HepG2 (cell line): ENCODE measurements around the gene TBXA2R. TPM values are rescaled to one million over a fixed set of nuclear protein-coding genes. Genes with fewer than 3 reads are reported as not detected.

Source experiments
- ATAC-seq: fragments of 200-7000 bp; cut with Tn5 transposase; 3 replicates; pipeline ENCODE4 v1.9.1; 2020; ENCODE audit warnings: mild to moderate bottlenecking, moderate library complexity
- BruUV-seq: library from RNA; stranded (reverse); fragments of 400-500 nt; replicated peaks from 2 replicates; lab custom pipeline; 2021; lab: Mats Ljungman, UMichigan
- CTCF ChIA-PET: fragments of 300-600 bp; formaldehyde crosslinking; extraction: SDS; loops from one replicate; lab custom pipeline; 2021; ENCODE audit warnings: low total read pairs, inconsistent platforms, low intra/inter-chr PET ratio; lab: Yijun Ruan, JAX
- POLR2A ChIA-PET: fragments of 350-600 bp; sonication (Branson Sonifier 250); formaldehyde crosslinking; loops from one replicate; lab custom pipeline; 2020; ENCODE audit warnings: antibody characterized with exemption, inconsistent platforms; lab: Yijun Ruan, JAX
- DNase-seq: peaks from one replicate; pipeline ENCODE4 v3.0.0-alpha.2; 2015; ENCODE audit warnings: low spot score
- FAIRE-seq: peaks from 3 replicates; lab custom pipeline; 2011; peaks lifted over from hg19 to GRCh38; lab: Jason Lieb, UNC
- H2AFZ ChIP-seq: one replicate; pipeline ENCODE4 v1.6.1; 2011; ENCODE audit warnings: low read length, inconsistent platforms
- H3K27ac ChIP-seq: fragments of 300-600 bp; 3 replicates; pipeline ENCODE4 v1.8.0; 2011; ENCODE audit warnings: mixed run types, mild to moderate bottlenecking, mixed read lengths, low read length, inconsistent platforms; ENCODE audit not compliant: insufficient read depth; ENCODE audit errors: extremely low read length
- H3K27me3 ChIP-seq, 2 experiments: fragments of 200-600 bp in 1 of 2; 2 replicates in 1 of 2; 3 replicates in 1 of 2; pipeline versions ENCODE4 v1.6.0 to v1.8.0; 2011; ENCODE audit warnings: low read length in 2 of 2, mild to moderate bottlenecking in 2 of 2, moderate library complexity in 2 of 2, inconsistent platforms in 1 of 2; ENCODE audit not compliant: insufficient read depth in 2 of 2, control insufficient read depth in 1 of 2
- H3K36me3 ChIP-seq, 2 experiments: fragments of 200-600 bp in 1 of 2; replicated peaks in 1 of 2; 2 replicates in 1 of 2; 3 replicates in 1 of 2; pipeline versions ENCODE4 v1.5.1 to v1.8.0; 2011; ENCODE audit warnings: low read length in 2 of 2, inconsistent platforms in 1 of 2; ENCODE audit not compliant: insufficient read depth in 2 of 2, control insufficient read depth in 1 of 2
- H3K4me1 ChIP-seq: 2 replicates; pipeline ENCODE4 v1.5.1; 2012; ENCODE audit warnings: low read length, inconsistent platforms; ENCODE audit not compliant: insufficient read depth
- H3K4me2 ChIP-seq: 2 replicates; pipeline ENCODE4 v1.6.0; 2011; ENCODE audit warnings: low read depth, low read length, inconsistent platforms
- H3K4me3 ChIP-seq, 3 experiments: fragments of 200-600 bp in 1 of 3; sonication (generic), shearing (Covaris generic) in 1 of 3; replicated peaks in 1 of 3; 2 replicates each; pipeline ENCODE4 v1.5.1; 2011 to 2016; ENCODE audit warnings: low read length in 3 of 3, inconsistent platforms in 2 of 3, low read depth in 2 of 3, mild to moderate bottlenecking in 2 of 3, control low read depth in 1 of 3, mixed read lengths in 1 of 3; ENCODE audit not compliant: insufficient read depth in 1 of 3
- H3K79me2 ChIP-seq: one replicate; pipeline ENCODE4 v1.6.1; 2011; ENCODE audit warnings: low read length, inconsistent platforms; ENCODE audit not compliant: insufficient read depth
- H3K9ac ChIP-seq: 2 replicates; pipeline ENCODE4 v1.6.0; 2011; ENCODE audit warnings: mild to moderate bottlenecking, low read depth, low read length, inconsistent platforms; ENCODE audit not compliant: insufficient read depth
- H3K9me3 ChIP-seq: 2 replicates; pipeline ENCODE4 v1.5.1; 2012; ENCODE audit warnings: mild to moderate bottlenecking, low read length
- H4K20me1 ChIP-seq: 2 replicates; pipeline ENCODE4 v1.6.0; 2011; ENCODE audit warnings: inconsistent platforms, mild to moderate bottlenecking, low read length, moderate library complexity; ENCODE audit not compliant: insufficient read depth
- CEBPG ChIP-seq: IDR thresholded peaks from 2 replicates; pipeline ENCODE4 v1.6.1; 2016
- FOXJ3 ChIP-seq: sonication (generic); formaldehyde crosslinking; IDR thresholded peaks from 2 replicates; pipeline ENCODE4 v1.4.0; 2020; ENCODE audit warnings: missing genetic modification reagents, mild to moderate bottlenecking, borderline replicate concordance
- HMGXB4 ChIP-seq, 2 experiments: sonication (generic) in 1 of 2; formaldehyde crosslinking in 1 of 2; IDR thresholded peaks; 2 replicates each; pipeline versions ENCODE4 v1.4.0 to v1.6.1; 2018 to 2020; ENCODE audit warnings: missing genetic modification reagents in 2 of 2, borderline replicate concordance in 1 of 2, low read depth in 1 of 2, mild to moderate bottlenecking in 1 of 2, missing biosample characterization in 1 of 2
- NFIB ChIP-seq: sonication (generic); formaldehyde crosslinking; IDR thresholded peaks from 2 replicates; pipeline ENCODE4 v1.9.0; 2021; ENCODE audit warnings: missing genetic modification reagents, mild to moderate bottlenecking, borderline replicate concordance
- POGK ChIP-seq: sonication (generic); formaldehyde crosslinking; conservative IDR thresholded peaks from 2 replicates; pipeline ENCODE4 v1.8.0; 2022; ENCODE audit warnings: mild to moderate bottlenecking, moderate library complexity, missing genetic modification reagents
- SNRNP70 ChIP-seq: fragments of 200-400 bp; formaldehyde crosslinking; IDR thresholded peaks from 2 replicates; pipeline ENCODE4 v1.6.1; 2017; ENCODE audit warnings: mild to moderate bottlenecking, low read depth, low read length, moderate library complexity
- ZC3H13 ChIP-seq: sonication (generic); formaldehyde crosslinking; IDR thresholded peaks from 2 replicates; pipeline ENCODE4 v1.8.1; 2023; ENCODE audit warnings: mild to moderate bottlenecking, missing genetic modification reagents, moderate library complexity
- ZNF382 ChIP-seq: sonication (generic); formaldehyde crosslinking; IDR thresholded peaks from 2 replicates; pipeline ENCODE4 v1.5.0; 2020; ENCODE audit warnings: missing genetic modification reagents, mild to moderate bottlenecking, borderline replicate concordance
- ZNF468 ChIP-seq: sonication (generic); formaldehyde crosslinking; IDR thresholded peaks from 2 replicates; pipeline ENCODE4 v1.8.0; 2022; ENCODE audit warnings: mild to moderate bottlenecking, moderate library complexity, missing genetic modification reagents
- ZNF607 ChIP-seq: sonication (generic); formaldehyde crosslinking; IDR thresholded peaks from 2 replicates; pipeline ENCODE4 v1.5.1; 2020; ENCODE audit warnings: missing genetic modification reagents, mild to moderate bottlenecking, borderline replicate concordance
- WGBS: methylation state at CpG from one replicate; pipeline ENCODE4 v1.1.6; 2017; ENCODE audit warnings: low lambda C conversion rate; 5-methylcytosine and 5-hydroxymethylcytosine counted together
- in situ Hi-C: cut with HindIII; loops from 2 replicates; pipeline ENCODE4 v1.10.0; 2017; ENCODE audit warnings: low pct_unique_long_range_greater_than_20kb; ENCODE audit not compliant: extremely low pct_ligation_motif_present
- intact Hi-C: fragments of 100-400 bp; cut with micrococcal nuclease; formaldehyde crosslinking; loops from one replicate; pipeline ENCODE4 v1.10.0; 2022; ENCODE audit not compliant: unreplicated experiment
- polyA plus RNA-seq, 8 experiments: library from polyadenylated mRNA; depleted of rRNA in 3 of 8; stranded (reverse) in 7 of 8; unstranded in 1 of 8; fragments of >200 nt; fragmentation: Illumina TruSeq in 4 of 8; extraction: Trizol in 4 of 8; gene quantifications; 2 replicates each; pipeline versions ENCODE4 v1.2.1 to v1.2.3, GENCODE V29; 2011 to 2016; ENCODE audit warnings: low read depth in 4 of 8, missing spikeins in 1 of 8, mixed read lengths in 1 of 8; ENCODE audit not compliant: insufficient read depth in 1 of 8
- total RNA-seq, 5 experiments: library from RNA; depleted of rRNA; stranded (reverse); fragments of >200 nt; fragmentation: Illumina TruSeq; extraction: Trizol; gene quantifications; 2 replicates each; pipeline ENCODE4 v1.2.3, GENCODE V29; 2016; ENCODE audit warnings: low read depth in 1 of 5

The TBXA2R gene
- total and polyA plus RNA-seq, 2 of the 13 experiments (the other 11 are each of a cell fraction or from before 2014, with no cell fraction given): 0.09 TPM; not detected in 1

GRCh38 chr19:3632739-3633558 lies 26.3 kb upstream of the TBXA2R start (continued):
- TF ChIP-seq HMGXB4 (CRISPR knock-in tag; IDR thresholded peaks at IDR 0.05; ENCODE audit: borderline replicate concordance in 1 of 2, low read depth in 1 of 2) (no peak), NFIB (no peak), ZNF382 (CRISPR knock-in tag) (no peak), ZNF468 (no peak), SNRNP70 (no peak), CEBPG (no peak)

- Histone ChIP-seq H4K20me1 (no peaks in the 10 kb centered on the region), H3K79me2 (no peaks in the 10 kb centered on the region), H2AFZ (no peak overlapping the region), H3K27me3 (no peaks in the 10 kb centered on the region), H3K9ac (no peak overlapping the region), H3K4me2 (no peak overlapping the region), H3K27ac (no peak overlapping the region), H3K4me1 (peaks cover 5% of the 10 kb centered on the region; the same call in 1 of the 2 replicates), H3K4me3 (no peak overlapping the region), H3K36me3 (0 out of 5 replicates have a peak, but pooled peaks cover 0 to 4% of the 10 kb centered on the region in 2 experiments), H3K9me3 (no peaks in the 10 kb centered on the region)
- no peak for FAIRE-seq
- 83% methylated on average over 2 of the region's 16 CpGs for WGBS
- ATAC-seq: no peak
- BruUV-seq: no TSS peak
- DNase-seq: no peak
- intact Hi-C loops (no loop called here), in situ Hi-C loops (no loop called here)
- TF ChIP-seq FOXJ3 (no peak), ZC3H13 (no peak), POGK (CRISPR knock-in tag) (no peak), ZNF607 (no peak)
- ChIA-PET POLR2A (no interaction called here), CTCF (no interaction called here)
Measured at GRCh38 chr19:3632098-3632497, 25.4 kb upstream of the TBXA2R start.
